HCT116 (cell line): Measurements from ENCODE around the gene OR2AE1. TPM values are rescaled to one million over a fixed set of nuclear protein-coding genes. Genes with fewer than 3 reads are reported as not detected.

Experiments
- ATAC-seq: fragments of 200-7000 bp; cut with Tn5 transposase; 2 replicates; pipeline ENCODE4 v1.9.1; 2020; ENCODE audit warnings: mild to moderate bottlenecking, moderate library complexity
- BruUV-seq: library from RNA; stranded (reverse); fragments of 400-500 nt; replicated peaks from 2 replicates; lab custom pipeline; 2021; lab: Mats Ljungman, UMichigan
- CTCF ChIA-PET: fragments of 300-600 bp; sonication (Branson Sonifier 250); formaldehyde crosslinking; loops from one replicate; lab custom pipeline; 2021; ENCODE audit warnings: antibody characterized with exemption; lab: Charles Lee
- POLR2A ChIA-PET: fragments of 300-600, 350-600 bp; sonication (Branson Sonifier 250); formaldehyde crosslinking; loops from one replicate; lab custom pipeline; 2021; ENCODE audit warnings: antibody characterized with exemption; lab: Charles Lee
- RAD21 ChIA-PET, 2 experiments: fragments of 300-600 bp; sonication (Branson Sonifier 250); formaldehyde crosslinking; loops; one replicate each; lab custom pipeline; 2023; ENCODE audit warnings: low total read pairs in 2 of 2; ENCODE audit not compliant: uncharacterized antibody in 2 of 2, unreplicated experiment in 2 of 2, low non-redundant PET in 1 of 2; lab: Charles Lee
- DNase-seq: peaks from one replicate; pipeline ENCODE4 v3.0.0-alpha.2; 2010; ENCODE audit warnings: low read depth, low spot score
- H2AFZ ChIP-seq: fragments of 200-600 bp; shearing (Covaris generic), sonication (generic); 2 replicates; pipeline ENCODE4 v1.6.1; 2017; ENCODE audit warnings: low read depth, mixed run types, mixed read lengths, antibody characterized with exemption, low read length; ENCODE audit not compliant: poor library complexity, severe bottlenecking
- H3K27ac ChIP-seq: 2 replicates; pipeline ENCODE4 v1.5.1; 2012; ENCODE audit warnings: low read depth, low read length
- H3K27me3 ChIP-seq: fragments of 200-600 bp; sonication (generic); 2 replicates; pipeline ENCODE4 v1.6.1; 2016; ENCODE audit warnings: mixed run types, low read length, mixed read lengths; ENCODE audit not compliant: insufficient read depth
- H3K36me3 ChIP-seq, 2 experiments: fragments of 200-500 bp in 1 of 2; fragments of 200-600 bp in 1 of 2; sonication (Bioruptor generic) in 1 of 2; sonication (generic) in 1 of 2; 2 replicates each; pipeline versions ENCODE4 v1.5.1 to v1.6.1; 2014 to 2016; ENCODE audit warnings: low read length in 2 of 2, inconsistent platforms in 1 of 2, mixed read lengths in 1 of 2, mixed run types in 1 of 2; ENCODE audit not compliant: insufficient read depth in 2 of 2, control insufficient read depth in 1 of 2
- H3K4me1 ChIP-seq, 2 experiments: fragments of 200-600 bp in 1 of 2; sonication (generic) in 1 of 2; 2 replicates each; pipeline versions ENCODE4 v1.5.1 to v1.6.1; 2012 to 2017; ENCODE audit warnings: low read length in 2 of 2, inconsistent platforms in 1 of 2, mild to moderate bottlenecking in 1 of 2, mixed read lengths in 1 of 2, mixed run types in 1 of 2, moderate library complexity in 1 of 2; ENCODE audit not compliant: insufficient read depth in 2 of 2, control insufficient read depth in 1 of 2
- H3K4me2 ChIP-seq: fragments of 200-600 bp; sonication (generic); 2 replicates; pipeline ENCODE4 v1.6.1; 2017; ENCODE audit warnings: mixed run types, low read length, mixed read lengths
- H3K4me3 ChIP-seq, 2 experiments: fragments of 200-600 bp in 1 of 2; sonication (generic) in 1 of 2; replicated peaks in 1 of 2; 2 replicates each; pipeline ENCODE4 v1.5.1; 2011 to 2016; ENCODE audit warnings: low read length in 2 of 2, control low read depth in 1 of 2, low read depth in 1 of 2, mild to moderate bottlenecking in 1 of 2, mixed read lengths in 1 of 2, mixed run types in 1 of 2
- H3K79me2 ChIP-seq: fragments of 200-600 bp; sonication (generic); 2 replicates; pipeline ENCODE4 v1.6.1; 2017; ENCODE audit warnings: mild to moderate bottlenecking, mixed run types, low read length, moderate library complexity, mixed read lengths; ENCODE audit not compliant: insufficient read depth
- H3K9ac ChIP-seq: fragments of 200-600 bp; sonication (generic); 2 replicates; pipeline ENCODE4 v1.6.1; 2016; ENCODE audit warnings: low read length, mixed read lengths
- H3K9me2 ChIP-seq: fragments of 200-600 bp; sonication (generic), shearing (Covaris generic); 2 replicates; pipeline ENCODE4 v1.6.1; 2017; ENCODE audit warnings: mixed run types, mild to moderate bottlenecking, moderate library complexity; ENCODE audit not compliant: insufficient read depth
- H3K9me3 ChIP-seq, 2 experiments: fragments of 200-500 bp in 1 of 2; fragments of 200-600 bp in 1 of 2; sonication (Bioruptor generic) in 1 of 2; sonication (generic) in 1 of 2; 2 replicates each; pipeline ENCODE4 v1.6.1; 2014 to 2017; ENCODE audit warnings: low read length in 2 of 2, mixed read lengths in 2 of 2, inconsistent platforms in 1 of 2, low read depth in 1 of 2, mild to moderate bottlenecking in 1 of 2, mixed run types in 1 of 2, moderate library complexity in 1 of 2; ENCODE audit not compliant: control insufficient read depth in 1 of 2, insufficient read depth in 1 of 2
- H4K20me1 ChIP-seq: fragments of 200-600 bp; sonication (generic), shearing (Covaris generic); 2 replicates; pipeline ENCODE4 v1.6.1; 2017; ENCODE audit warnings: mixed run types, mild to moderate bottlenecking, moderate library complexity; ENCODE audit not compliant: insufficient read depth
- ATF3 ChIP-seq: IDR thresholded peaks from 2 replicates; pipeline ENCODE4 v1.6.1; 2012
- CBX3 ChIP-seq: IDR thresholded peaks from 2 replicates; pipeline ENCODE4 v1.6.1; 2012; ENCODE audit warnings: low read depth
- CEBPB ChIP-seq: IDR thresholded peaks from 2 replicates; pipeline ENCODE4 v1.6.1; 2012; ENCODE audit warnings: low read depth
- EGR1 ChIP-seq: IDR thresholded peaks from 2 replicates; pipeline ENCODE4 v1.6.1; 2012; ENCODE audit warnings: low read depth
- EZH2 ChIP-seq: fragments of 200-600 bp; sonication (generic); IDR thresholded peaks from 2 replicates; pipeline ENCODE4 v1.6.1; 2017; ENCODE audit warnings: antibody characterized with exemption, mixed run types
- EZH2phosphoT487 ChIP-seq: fragments of 200-600 bp; IDR thresholded peaks from 2 replicates; pipeline ENCODE4 v1.6.1; 2018; ENCODE audit warnings: antibody characterized with exemption, borderline replicate concordance
- FOSL1 ChIP-seq: IDR thresholded peaks from 2 replicates; pipeline ENCODE4 v1.6.1; 2012; ENCODE audit warnings: low read depth
- JUND ChIP-seq: IDR thresholded peaks from 2 replicates; pipeline ENCODE4 v1.6.1; 2012
- POLR2A ChIP-seq: IDR thresholded peaks from 2 replicates; pipeline ENCODE4 v1.7.0; 2011; ENCODE audit warnings: borderline replicate concordance; ENCODE audit not compliant: insufficient read depth, insufficient read length; ENCODE audit errors: extremely low read depth
- POLR2AphosphoS5 ChIP-seq: IDR thresholded peaks from 2 replicates; pipeline ENCODE4 v1.6.1; 2011; ENCODE audit warnings: mild to moderate bottlenecking, low read depth, low read length, moderate library complexity
- RAD21 ChIP-seq: IDR thresholded peaks from 2 replicates; pipeline ENCODE4 v1.6.1; 2012; ENCODE audit warnings: low read depth, mild to moderate bottlenecking
- SP1 ChIP-seq: IDR thresholded peaks from 2 replicates; pipeline ENCODE4 v1.6.1; 2012; ENCODE audit warnings: low read depth
- SRF ChIP-seq: IDR thresholded peaks from 2 replicates; pipeline ENCODE4 v1.6.1; 2012; ENCODE audit warnings: low read depth
- TCF7L2 ChIP-seq: IDR thresholded peaks from 2 replicates; pipeline ENCODE4 v1.7.0; 2011; ENCODE audit warnings: borderline replicate concordance, inconsistent platforms; ENCODE audit not compliant: insufficient read depth, insufficient read length; ENCODE audit errors: extremely low read depth
- YY1 ChIP-seq: IDR thresholded peaks from 2 replicates; pipeline ENCODE4 v1.6.1; 2011; ENCODE audit warnings: low read length, low read depth, moderate library complexity, mild to moderate bottlenecking; ENCODE audit not compliant: insufficient replicate concordance; ENCODE audit errors: extremely low read depth
- ZFX ChIP-seq: fragments of 450-650 bp; IDR thresholded peaks from 2 replicates; pipeline ENCODE4 v1.6.1; 2017
- ZNF274 ChIP-seq: fragments of 200-500 bp; sonication (Bioruptor generic); IDR thresholded peaks from 2 replicates; pipeline ENCODE4 v1.6.1; 2014; ENCODE audit warnings: mild to moderate bottlenecking, low read depth, low read length, inconsistent platforms
- intact Hi-C: fragments of 100-400 bp; cut with micrococcal nuclease; formaldehyde crosslinking; loops from 2 replicates; pipeline ENCODE4 v1.10.0; 2022
- total RNA-seq: library from RNA; stranded (reverse); gene quantifications from one replicate; pipeline ENCODE4 v1.2.1, GENCODE V29; 2021; ENCODE audit not compliant: unreplicated experiment
- TF ChIP-seq, protein P1 (sequence below): IDR thresholded peaks from 2 replicates; pipeline ENCODE4 v1.6.1; 2012
- TF ChIP-seq, protein P2 (sequence below): IDR thresholded peaks from 2 replicates; pipeline ENCODE4 v1.6.1; 2012; ENCODE audit warnings: low read depth
- TF ChIP-seq, protein P3 (sequence below), 3 experiments: fragments of 200-600 bp in 1 of 3; sonication (generic) in 1 of 3; IDR thresholded peaks in 2 of 3; conservative IDR thresholded peaks in 1 of 3; 2 replicates each; pipeline ENCODE4 v1.5.1; 2012 to 2017; ENCODE audit warnings: low read depth in 2 of 3, low read length in 2 of 3, antibody characterized with exemption in 1 of 3, borderline replicate concordance in 1 of 3, control low read depth in 1 of 3, mild to moderate bottlenecking in 1 of 3, mixed read lengths in 1 of 3, mixed run types in 1 of 3, moderate library complexity in 1 of 3; ENCODE audit not compliant: insufficient read depth in 1 of 3

Gene OR2AE1
- total RNA-seq, 1 experiment from 2014 or later, result not detected

- H3K36me3 ChIP-seq, result no peaks in the 10 kb centered on the region
- POLR2A ChIA-PET, result no interaction called here
- ATAC-seq (no peak), DNase-seq (no peak)
- RAD21 ChIA-PET, result no interaction called here
- H3K27me3 ChIP-seq, result no peaks in the 10 kb centered on the region
- H3K4me1 ChIP-seq, result no peaks in the 10 kb centered on the region
- CTCF ChIA-PET, result no interaction called here
- no peaks in the 10 kb centered on the region for H3K9me2 ChIP-seq
- H3K9ac ChIP-seq, result no peak overlapping the region
- no peak overlapping the region for H3K27ac ChIP-seq
- no peaks in the 10 kb centered on the region for H4K20me1 ChIP-seq
- BruUV-seq, result no TSS peak
- TF ChIP-seq ZFX (no peak), ATF3 (no peak), YY1 (no peak), POLR2A (no peak), SRF (no peak), EZH2 (no peak), CEBPB (no peak), TCF7L2 (no peak), JUND (no peak), SP1 (no peak), FOSL1 (no peak), POLR2AphosphoS5 (no peak), RAD21 (no peak), EGR1 (no peak), EZH2phosphoT487 (no peak), ZNF274 (no peak), CBX3 (no peak)
- TF ChIP-seq, protein P1, sequence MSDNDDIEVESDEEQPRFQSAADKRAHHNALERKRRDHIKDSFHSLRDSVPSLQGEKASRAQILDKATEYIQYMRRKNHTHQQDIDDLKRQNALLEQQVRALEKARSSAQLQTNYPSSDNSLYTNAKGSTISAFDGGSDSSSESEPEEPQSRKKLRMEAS, result no peak
- TF ChIP-seq, protein P2, sequence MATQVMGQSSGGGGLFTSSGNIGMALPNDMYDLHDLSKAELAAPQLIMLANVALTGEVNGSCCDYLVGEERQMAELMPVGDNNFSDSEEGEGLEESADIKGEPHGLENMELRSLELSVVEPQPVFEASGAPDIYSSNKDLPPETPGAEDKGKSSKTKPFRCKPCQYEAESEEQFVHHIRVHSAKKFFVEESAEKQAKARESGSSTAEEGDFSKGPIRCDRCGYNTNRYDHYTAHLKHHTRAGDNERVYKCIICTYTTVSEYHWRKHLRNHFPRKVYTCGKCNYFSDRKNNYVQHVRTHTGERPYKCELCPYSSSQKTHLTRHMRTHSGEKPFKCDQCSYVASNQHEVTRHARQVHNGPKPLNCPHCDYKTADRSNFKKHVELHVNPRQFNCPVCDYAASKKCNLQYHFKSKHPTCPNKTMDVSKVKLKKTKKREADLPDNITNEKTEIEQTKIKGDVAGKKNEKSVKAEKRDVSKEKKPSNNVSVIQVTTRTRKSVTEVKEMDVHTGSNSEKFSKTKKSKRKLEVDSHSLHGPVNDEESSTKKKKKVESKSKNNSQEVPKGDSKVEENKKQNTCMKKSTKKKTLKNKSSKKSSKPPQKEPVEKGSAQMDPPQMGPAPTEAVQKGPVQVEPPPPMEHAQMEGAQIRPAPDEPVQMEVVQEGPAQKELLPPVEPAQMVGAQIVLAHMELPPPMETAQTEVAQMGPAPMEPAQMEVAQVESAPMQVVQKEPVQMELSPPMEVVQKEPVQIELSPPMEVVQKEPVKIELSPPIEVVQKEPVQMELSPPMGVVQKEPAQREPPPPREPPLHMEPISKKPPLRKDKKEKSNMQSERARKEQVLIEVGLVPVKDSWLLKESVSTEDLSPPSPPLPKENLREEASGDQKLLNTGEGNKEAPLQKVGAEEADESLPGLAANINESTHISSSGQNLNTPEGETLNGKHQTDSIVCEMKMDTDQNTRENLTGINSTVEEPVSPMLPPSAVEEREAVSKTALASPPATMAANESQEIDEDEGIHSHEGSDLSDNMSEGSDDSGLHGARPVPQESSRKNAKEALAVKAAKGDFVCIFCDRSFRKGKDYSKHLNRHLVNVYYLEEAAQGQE, result no peak
- TF ChIP-seq, protein P3, sequence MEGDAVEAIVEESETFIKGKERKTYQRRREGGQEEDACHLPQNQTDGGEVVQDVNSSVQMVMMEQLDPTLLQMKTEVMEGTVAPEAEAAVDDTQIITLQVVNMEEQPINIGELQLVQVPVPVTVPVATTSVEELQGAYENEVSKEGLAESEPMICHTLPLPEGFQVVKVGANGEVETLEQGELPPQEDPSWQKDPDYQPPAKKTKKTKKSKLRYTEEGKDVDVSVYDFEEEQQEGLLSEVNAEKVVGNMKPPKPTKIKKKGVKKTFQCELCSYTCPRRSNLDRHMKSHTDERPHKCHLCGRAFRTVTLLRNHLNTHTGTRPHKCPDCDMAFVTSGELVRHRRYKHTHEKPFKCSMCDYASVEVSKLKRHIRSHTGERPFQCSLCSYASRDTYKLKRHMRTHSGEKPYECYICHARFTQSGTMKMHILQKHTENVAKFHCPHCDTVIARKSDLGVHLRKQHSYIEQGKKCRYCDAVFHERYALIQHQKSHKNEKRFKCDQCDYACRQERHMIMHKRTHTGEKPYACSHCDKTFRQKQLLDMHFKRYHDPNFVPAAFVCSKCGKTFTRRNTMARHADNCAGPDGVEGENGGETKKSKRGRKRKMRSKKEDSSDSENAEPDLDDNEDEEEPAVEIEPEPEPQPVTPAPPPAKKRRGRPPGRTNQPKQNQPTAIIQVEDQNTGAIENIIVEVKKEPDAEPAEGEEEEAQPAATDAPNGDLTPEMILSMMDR (IDR thresholded peaks at IDR 0.05 in 2 of 3, conservative IDR thresholded peaks at IDR 0.05 in 1 of 3; ENCODE audit: borderline replicate concordance in 1 of 3, insufficient read depth in 1 of 3, low read depth in 2 of 3, low read length in 2 of 3), result no peak
- H3K4me3 ChIP-seq, result no peak overlapping the region
- no peak overlapping the region for H3K4me2 ChIP-seq
- intact Hi-C loops, result no loop called here
- H2AFZ ChIP-seq, result no peak overlapping the region
- H3K79me2 ChIP-seq, result no peaks in the 10 kb centered on the region
- H3K9me3 ChIP-seq, result no peaks in the 10 kb centered on the region
These were observed 49.6 kb downstream of the OR2AE1 start for GRCh38 chr7:99827040-99827778.
